Osteoblast (primary cell): ENCODE results near the gene KRTAP9-4. TPM values are rescaled to one million over a fixed set of nuclear protein-coding genes. Genes with fewer than 3 reads are reported as not detected.

Experiments used
- DNase-seq: peaks from one replicate; pipeline ENCODE4 v3.0.0; 2011; ENCODE audit warnings: low spot score, mixed read lengths; ENCODE audit not compliant: insufficient read length; ENCODE audit errors: missing footprints
- H2AFZ ChIP-seq: 2 replicates; pipeline ENCODE4 v1.6.0; 2011; ENCODE audit warnings: mild to moderate bottlenecking, low read length
- H3K27ac ChIP-seq: 2 replicates; pipeline ENCODE4 v1.5.1; 2011; ENCODE audit warnings: mild to moderate bottlenecking, low read depth, low read length, moderate library complexity
- H3K27me3 ChIP-seq: 2 replicates; pipeline ENCODE4 v1.6.0; 2012; ENCODE audit warnings: mild to moderate bottlenecking, control low read depth, inconsistent platforms, low read length, moderate library complexity; ENCODE audit not compliant: insufficient read depth
- H3K36me3 ChIP-seq: 2 replicates; pipeline ENCODE4 v1.5.1; 2011; ENCODE audit warnings: mild to moderate bottlenecking, low read length, control low read depth, moderate library complexity; ENCODE audit not compliant: insufficient read depth
- H3K4me1 ChIP-seq: 2 replicates; pipeline ENCODE4 v1.5.1; 2011; ENCODE audit warnings: mild to moderate bottlenecking, low read length, control low read depth, moderate library complexity; ENCODE audit not compliant: insufficient read depth
- H3K4me2 ChIP-seq: 2 replicates; pipeline ENCODE4 v1.6.0; 2011; ENCODE audit warnings: mild to moderate bottlenecking, low read length; ENCODE audit not compliant: insufficient read depth
- H3K4me3 ChIP-seq: fragments of 200-600 bp; sonication (generic); 3 replicates; pipeline ENCODE4 v1.5.1; 2012; ENCODE audit warnings: mild to moderate bottlenecking, low read length, inconsistent platforms; ENCODE audit not compliant: insufficient read depth
- H3K79me2 ChIP-seq: 2 replicates; pipeline ENCODE4 v1.6.0; 2012; ENCODE audit warnings: mild to moderate bottlenecking, low read length, control low read depth, inconsistent platforms; ENCODE audit not compliant: insufficient read depth
- H3K9me3 ChIP-seq: 2 replicates; pipeline ENCODE4 v1.5.1; 2011; ENCODE audit warnings: low read depth, low read length, control low read depth
- H4K20me1 ChIP-seq: 2 replicates; pipeline ENCODE4 v1.6.0; 2012; ENCODE audit warnings: mild to moderate bottlenecking, low read length, control low read depth; ENCODE audit not compliant: insufficient read depth
- total RNA-seq: library from RNA; depleted of rRNA; stranded (reverse); fragments of >200 nt; gene quantifications from 2 replicates; pipeline ENCODE4 v1.2.3, GENCODE V29; 2012
- TF ChIP-seq, protein P1 (sequence below): IDR thresholded peaks from 2 replicates; pipeline ENCODE4 v1.5.1; 2011; ENCODE audit warnings: mild to moderate bottlenecking, low read depth, low read length, moderate library complexity; ENCODE audit errors: extremely low read depth

The KRTAP9-4 gene
- total RNA-seq, 1 donor, result not detected

DNA sequence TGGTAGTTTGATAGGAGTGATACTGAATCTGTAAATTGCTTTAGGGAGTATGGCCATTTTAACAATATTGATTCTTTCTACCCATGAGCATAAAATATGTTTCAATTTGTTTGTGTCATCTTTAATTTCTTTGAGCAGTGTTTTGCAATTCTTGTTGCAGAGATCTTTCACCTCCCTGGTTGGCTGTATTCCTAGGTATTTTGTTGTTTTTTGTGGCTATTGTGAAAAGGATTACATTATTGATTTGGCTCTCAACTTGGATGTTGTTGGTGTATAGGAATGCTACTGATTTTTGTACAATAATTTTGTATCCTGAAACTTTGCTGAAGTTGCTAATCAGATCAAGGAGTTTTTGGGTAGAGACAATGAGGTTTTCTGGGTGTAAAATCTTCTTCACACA is 8.9 kb downstream of the KRTAP9-4 start:
- H3K4me2 ChIP-seq, result no peak overlapping the region
- no peaks in the 10 kb centered on the region for H3K4me1 ChIP-seq
- no peaks in the 10 kb centered on the region for H3K79me2 ChIP-seq
- H3K27ac ChIP-seq, result no peak overlapping the region
- DNase-seq, result no peak
- no peak overlapping the region for H3K4me3 ChIP-seq
- H2AFZ ChIP-seq, result no peak overlapping the region
- H3K27me3 ChIP-seq, result no peaks in the 10 kb centered on the region
- no peaks in the 10 kb centered on the region for H4K20me1 ChIP-seq
- H3K9me3 ChIP-seq, result no peaks in the 10 kb centered on the region
- TF ChIP-seq, protein P1, sequence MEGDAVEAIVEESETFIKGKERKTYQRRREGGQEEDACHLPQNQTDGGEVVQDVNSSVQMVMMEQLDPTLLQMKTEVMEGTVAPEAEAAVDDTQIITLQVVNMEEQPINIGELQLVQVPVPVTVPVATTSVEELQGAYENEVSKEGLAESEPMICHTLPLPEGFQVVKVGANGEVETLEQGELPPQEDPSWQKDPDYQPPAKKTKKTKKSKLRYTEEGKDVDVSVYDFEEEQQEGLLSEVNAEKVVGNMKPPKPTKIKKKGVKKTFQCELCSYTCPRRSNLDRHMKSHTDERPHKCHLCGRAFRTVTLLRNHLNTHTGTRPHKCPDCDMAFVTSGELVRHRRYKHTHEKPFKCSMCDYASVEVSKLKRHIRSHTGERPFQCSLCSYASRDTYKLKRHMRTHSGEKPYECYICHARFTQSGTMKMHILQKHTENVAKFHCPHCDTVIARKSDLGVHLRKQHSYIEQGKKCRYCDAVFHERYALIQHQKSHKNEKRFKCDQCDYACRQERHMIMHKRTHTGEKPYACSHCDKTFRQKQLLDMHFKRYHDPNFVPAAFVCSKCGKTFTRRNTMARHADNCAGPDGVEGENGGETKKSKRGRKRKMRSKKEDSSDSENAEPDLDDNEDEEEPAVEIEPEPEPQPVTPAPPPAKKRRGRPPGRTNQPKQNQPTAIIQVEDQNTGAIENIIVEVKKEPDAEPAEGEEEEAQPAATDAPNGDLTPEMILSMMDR, result no peak
- no peaks in the 10 kb centered on the region for H3K36me3 ChIP-seq

DNA sequence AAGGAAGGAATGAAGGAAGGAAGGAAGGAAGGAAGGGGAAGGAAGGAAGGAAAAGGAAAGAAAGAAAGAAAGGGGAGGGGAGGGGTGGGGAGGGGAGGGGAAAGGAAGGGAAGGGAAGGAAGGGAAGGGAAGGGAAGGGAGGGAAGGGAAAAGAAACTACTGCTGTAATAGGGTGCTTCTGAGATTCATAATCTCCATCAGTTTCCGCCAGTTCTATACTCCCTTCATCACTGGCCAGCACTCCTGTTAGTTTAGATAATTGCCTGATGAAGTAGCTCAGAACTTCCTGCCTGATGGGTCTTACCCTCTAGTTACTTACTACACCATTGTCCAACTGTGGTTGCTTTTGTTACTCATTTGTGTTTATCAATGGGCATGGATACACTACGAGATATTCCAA is 13.7 kb downstream of the KRTAP9-4 start:
- H3K79me2 ChIP-seq, result no peaks in the 10 kb centered on the region
- H3K36me3 ChIP-seq, result no peaks in the 10 kb centered on the region
- H3K4me2 ChIP-seq, result no peak overlapping the region
- H2AFZ ChIP-seq, result no peak overlapping the region
- H3K27me3 ChIP-seq, result no peaks in the 10 kb centered on the region
- H3K9me3 ChIP-seq, result no peaks in the 10 kb centered on the region
- H3K27ac ChIP-seq, result no peak overlapping the region
- no peaks in the 10 kb centered on the region for H4K20me1 ChIP-seq
- TF ChIP-seq, protein P1, result no peak
- no peaks in the 10 kb centered on the region for H3K4me1 ChIP-seq
- H3K4me3 ChIP-seq, result no peak overlapping the region
- DNase-seq, result no peak

DNA sequence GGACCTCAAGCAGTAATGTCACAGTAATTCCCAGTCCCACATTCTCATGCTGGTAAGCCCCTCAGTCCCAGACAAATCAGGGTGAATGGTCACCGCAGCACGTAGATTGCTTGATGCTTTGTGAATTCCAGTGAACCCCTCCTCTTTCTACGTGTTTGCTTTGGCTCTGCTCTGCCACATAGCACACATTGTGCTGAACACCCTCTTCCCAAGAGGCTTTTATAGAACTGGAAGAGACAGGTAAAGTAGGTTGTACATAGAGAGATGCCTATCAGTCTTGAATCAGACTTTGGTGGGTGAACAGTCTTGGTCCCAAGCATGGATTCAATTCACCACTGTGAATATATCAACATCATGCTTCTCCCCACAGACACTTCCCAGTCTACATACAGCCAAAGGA is 15.1 kb downstream of the KRTAP9-4 start:
- Histone ChIP-seq H3K36me3 (no peaks in the 10 kb centered on the region), H3K79me2 (no peaks in the 10 kb centered on the region), H2AFZ (peak overlapping the region; percentile 5), H4K20me1 (no peaks in the 10 kb centered on the region), H3K4me2 (no peak overlapping the region), H3K4me3 (no peak overlapping the region), H3K4me1 (no peaks in the 10 kb centered on the region), H3K27ac (no peak overlapping the region), H3K27me3 (no peaks in the 10 kb centered on the region), H3K9me3 (no peaks in the 10 kb centered on the region)
- DNase-seq, result no peak
- TF ChIP-seq, protein P1, result no peak

DNA sequence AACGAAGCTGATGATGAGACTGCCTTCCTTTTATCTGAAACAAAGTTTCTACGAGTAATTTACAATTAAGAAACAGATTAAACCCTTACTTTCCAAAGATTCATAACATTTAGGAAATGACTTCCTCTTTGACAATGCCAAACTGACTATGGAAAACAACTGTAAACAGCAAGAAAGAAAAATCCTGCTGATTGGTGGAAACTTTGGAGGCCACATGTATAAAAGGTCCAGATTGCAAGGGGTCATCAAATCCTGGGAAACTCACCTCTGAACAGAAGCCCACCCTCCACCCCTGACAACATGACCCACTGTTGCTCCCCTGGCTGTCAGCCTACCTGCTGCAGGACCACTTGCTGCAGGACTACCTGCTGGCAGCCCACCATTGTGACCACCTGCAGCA is 15.6 kb downstream of the KRTAP9-4 start, which contains the start of gene KRTAP9-6:
Gene KRTAP9-6, plus strand, starts transcription at position 301 of the 400 bp plus-strand sequence. Its CDS starts 0 bp downstream, at position 301.
- Histone ChIP-seq H4K20me1 (no peaks in the 10 kb centered on the region), H3K36me3 (no peaks in the 10 kb centered on the region), H3K27ac (no peak within 1 kb of the TSS), H3K79me2 (no peaks in the 10 kb centered on the region), H3K4me3 (no peak within 1 kb of the TSS), H3K9me3 (no peaks in the 10 kb centered on the region), H3K4me2 (no peak within 1 kb of the TSS), H3K4me1 (no peaks in the 10 kb centered on the region), H2AFZ (peak within 1 kb of the TSS; percentile 5), H3K27me3 (no peaks in the 10 kb centered on the region)
- DNase-seq, result no peak
- TF ChIP-seq, protein P1, result no peak
